Endothelial cell of umbilical vein (primary cell): ENCODE data around the gene EFNA5. TPM values are rescaled to one million over a fixed set of nuclear protein-coding genes. Genes with fewer than 3 reads are reported as not detected.

Experiments
- BruUV-seq: library from RNA; stranded (reverse); fragments of 400-500 nt; replicated peaks from 2 replicates; lab custom pipeline; 2021; lab: Mats Ljungman, UMichigan
- CTCF ChIA-PET: fragments of 300-600, 350-600 bp; sonication (Branson Sonifier 250); formaldehyde crosslinking; loops from one replicate; lab custom pipeline; 2021; ENCODE audit warnings: antibody characterized with exemption, inconsistent platforms; lab: Charles Lee
- POLR2A ChIA-PET: fragments of 300-600, 350-600 bp; sonication (Branson Sonifier 250); formaldehyde crosslinking; loops from one replicate; lab custom pipeline; 2021; ENCODE audit warnings: antibody characterized with exemption, inconsistent platforms; lab: Charles Lee
- DNase-seq: peaks from one replicate; pipeline ENCODE4 v3.0.0-alpha.2; 2011; ENCODE audit warnings: low read depth, low spot score
- FAIRE-seq: peaks from 2 replicates; lab custom pipeline; 2011; peaks lifted over from hg19 to GRCh38; lab: Jason Lieb, UNC
- H2AFZ ChIP-seq: 2 replicates; pipeline ENCODE4 v1.6.0; 2012; ENCODE audit warnings: low read depth, low read length, control low read depth, inconsistent platforms
- H3K27ac ChIP-seq: 2 replicates; pipeline ENCODE4 v1.5.1; 2011; ENCODE audit warnings: low read depth, mild to moderate bottlenecking, control low read depth, low read length, moderate library complexity; ENCODE audit not compliant: insufficient read depth
- H3K27me3 ChIP-seq, 2 experiments: 2 replicates each; pipeline versions ENCODE4 v1.6.0 to v1.6.1; 2011; ENCODE audit warnings: low read length in 2 of 2, mixed read lengths in 1 of 2; ENCODE audit not compliant: control insufficient read depth in 2 of 2, insufficient read depth in 2 of 2
- H3K36me3 ChIP-seq, 2 experiments: 2 replicates in 1 of 2; 3 replicates in 1 of 2; pipeline ENCODE4 v1.5.1; 2011; ENCODE audit warnings: low read length in 2 of 2, mild to moderate bottlenecking in 1 of 2, moderate library complexity in 1 of 2; ENCODE audit not compliant: control insufficient read depth in 2 of 2, insufficient read depth in 2 of 2; ENCODE audit errors: extremely low read depth in 1 of 2
- H3K4me1 ChIP-seq: 3 replicates; pipeline ENCODE4 v1.5.1; 2011; ENCODE audit warnings: mild to moderate bottlenecking, low read length; ENCODE audit not compliant: control insufficient read depth, insufficient read depth; ENCODE audit errors: extremely low read depth
- H3K4me2 ChIP-seq: 2 replicates; pipeline ENCODE4 v1.6.1; 2011; ENCODE audit warnings: low read length, control low read depth, mixed read lengths; ENCODE audit not compliant: insufficient read depth
- H3K4me3 ChIP-seq, 3 experiments: fragments of 200-600 bp in 1 of 3; sonication (generic), shearing (Covaris generic) in 1 of 3; replicated peaks in 1 of 3; 2 replicates each; pipeline ENCODE4 v1.5.1; 2011 to 2016; ENCODE audit warnings: control low read depth in 3 of 3, low read length in 3 of 3, mild to moderate bottlenecking in 2 of 3, inconsistent platforms in 1 of 3, low read depth in 1 of 3, moderate library complexity in 1 of 3; ENCODE audit not compliant: insufficient read depth in 1 of 3
- H3K79me2 ChIP-seq: 2 replicates; pipeline ENCODE4 v1.6.0; 2012; ENCODE audit warnings: low read length, inconsistent platforms; ENCODE audit not compliant: control insufficient read depth, insufficient read depth
- H3K9ac ChIP-seq: replicated peaks from 2 replicates; pipeline ENCODE3; 2011; ENCODE audit warnings: low read length, control low read depth; ENCODE audit not compliant: insufficient read depth; ENCODE audit errors: extremely low read depth
- H3K9me1 ChIP-seq: replicated peaks from 3 replicates; pipeline ENCODE4 v1.6.0; 2011; ENCODE audit warnings: mild to moderate bottlenecking, low read length; ENCODE audit not compliant: control insufficient read depth, insufficient read depth; ENCODE audit errors: extremely low read depth
- H3K9me3 ChIP-seq: replicated peaks from 2 replicates; pipeline ENCODE4 v1.5.1; 2012; ENCODE audit warnings: low read length, inconsistent platforms; ENCODE audit not compliant: control insufficient read depth, insufficient read depth
- H4K20me1 ChIP-seq: replicated peaks from 2 replicates; pipeline ENCODE3; 2011; ENCODE audit warnings: mild to moderate bottlenecking, low read length; ENCODE audit not compliant: control insufficient read depth, insufficient read depth; ENCODE audit errors: extremely low read depth
- FOS ChIP-seq: IDR thresholded peaks from 2 replicates; pipeline ENCODE4 v1.6.1; 2011; ENCODE audit warnings: mild to moderate bottlenecking, low read length, moderate library complexity, borderline replicate concordance; ENCODE audit not compliant: insufficient read depth
- JUN ChIP-seq: IDR thresholded peaks from 2 replicates; pipeline ENCODE4 v1.6.1; 2011; ENCODE audit warnings: borderline replicate concordance, low read depth; ENCODE audit not compliant: insufficient read length, insufficient read depth
- MAX ChIP-seq: IDR thresholded peaks from 2 replicates; pipeline ENCODE4 v1.6.1; 2011; ENCODE audit not compliant: insufficient read depth, insufficient read length
- POLR2AphosphoS5 ChIP-seq: IDR thresholded peaks from 2 replicates; pipeline ENCODE4 v1.6.1; 2012; ENCODE audit warnings: low read depth, mild to moderate bottlenecking, control low read depth, low read length, moderate library complexity; ENCODE audit not compliant: insufficient read depth
- dilution Hi-C: fragments of 300-500 bp; cut with MboI; formaldehyde crosslinking; loops from one replicate; pipeline ENCODE4 v1.15.0; 2019; ENCODE audit warnings: low sequenced_read_pairs; ENCODE audit not compliant: extremely low pct_ligation_motif_present
- intact Hi-C: fragments of 100-400 bp; cut with micrococcal nuclease; formaldehyde crosslinking; loops from one replicate; pipeline ENCODE4 v1.10.0; 2022
- polyA plus RNA-seq, 4 experiments: library from polyadenylated mRNA; depleted of rRNA in 3 of 4; stranded (reverse) in 3 of 4; unstranded in 1 of 4; fragments of >200 nt; gene quantifications; 2 replicates each; pipeline versions ENCODE4 v1.2.1 to v1.2.3, GENCODE V29; 2011 to 2012; ENCODE audit warnings: missing spikeins in 1 of 4
- total RNA-seq: library from RNA; stranded (reverse); gene quantifications from 2 replicates; pipeline ENCODE4 v1.2.3, GENCODE V29; 2021

EFNA5 gene
- total and polyA plus RNA-seq, 2 donors (not counting 3 experiments of a cell fraction or from before 2014, with no cell fraction given): 13.6 to 22.1 TPM

GRCh38 chr5:107670087-107670931 is 428 bp downstream of the EFNA5 start:
- H3K9ac ChIP-seq: peak overlapping the region; percentile 84
- H3K79me2 ChIP-seq: peaks cover 40% of the 10 kb centered on the region
- TF ChIP-seq FOS (no peak), JUN (no peak), POLR2AphosphoS5 (peak; percentile 19), MAX (peak; percentile 36)
- peak overlapping the region; percentile 88 for H2AFZ ChIP-seq
- FAIRE-seq (peak; percentile 42), DNase-seq (peak; percentile 56)
- ChIA-PET POLR2A (interaction anchor here (0.7 kb wide), 1 partner anchor 1002 kb away, joined by 5 read pairs; no protein-coding TSS in a partner anchor), CTCF (interaction anchor here (0.6 to 2.5 kb wide), 7 partner anchors 98 to 1552 kb away, joined by 3 to 10 read pairs (median 3); no protein-coding TSS in a partner anchor)
- dilution Hi-C loops: no loop called here
- intact Hi-C loops: loop anchor here (5.0 to 10.0 kb wide), 4 partner anchors 303 to 566 kb away; no protein-coding TSS in a partner anchor
- peak overlapping the region; percentile 15 to 78 (median 45) for H3K4me3 ChIP-seq
- no peaks in the 10 kb centered on the region for H4K20me1 ChIP-seq
- H3K9me3 ChIP-seq: no peaks in the 10 kb centered on the region
- H3K36me3 ChIP-seq: no peaks in the 10 kb centered on the region
- H3K4me2 ChIP-seq: peak overlapping the region; percentile 90
- H3K27ac ChIP-seq: peak overlapping the region; percentile 46
- BruUV-seq: TSS peak; percentile 21
- H3K4me1 ChIP-seq: peaks cover 3% of the 10 kb centered on the region
- H3K27me3 ChIP-seq: no peaks in the 10 kb centered on the region
- H3K9me1 ChIP-seq: no peaks in the 10 kb centered on the region
